HuH-7 (cell line): ENCODE data around the gene LRRC26.
"Not testable (repeated sequence)": the region's sequence is repeated elsewhere in the genome, so short reads cannot be mapped to it uniquely, and the experiment has no call there.

Experiments
- DNase-seq: peaks from one replicate; pipeline ENCODE4 v3.0.0; 2011; ENCODE audit warnings: low spot score

The LRRC26 gene

DNA sequence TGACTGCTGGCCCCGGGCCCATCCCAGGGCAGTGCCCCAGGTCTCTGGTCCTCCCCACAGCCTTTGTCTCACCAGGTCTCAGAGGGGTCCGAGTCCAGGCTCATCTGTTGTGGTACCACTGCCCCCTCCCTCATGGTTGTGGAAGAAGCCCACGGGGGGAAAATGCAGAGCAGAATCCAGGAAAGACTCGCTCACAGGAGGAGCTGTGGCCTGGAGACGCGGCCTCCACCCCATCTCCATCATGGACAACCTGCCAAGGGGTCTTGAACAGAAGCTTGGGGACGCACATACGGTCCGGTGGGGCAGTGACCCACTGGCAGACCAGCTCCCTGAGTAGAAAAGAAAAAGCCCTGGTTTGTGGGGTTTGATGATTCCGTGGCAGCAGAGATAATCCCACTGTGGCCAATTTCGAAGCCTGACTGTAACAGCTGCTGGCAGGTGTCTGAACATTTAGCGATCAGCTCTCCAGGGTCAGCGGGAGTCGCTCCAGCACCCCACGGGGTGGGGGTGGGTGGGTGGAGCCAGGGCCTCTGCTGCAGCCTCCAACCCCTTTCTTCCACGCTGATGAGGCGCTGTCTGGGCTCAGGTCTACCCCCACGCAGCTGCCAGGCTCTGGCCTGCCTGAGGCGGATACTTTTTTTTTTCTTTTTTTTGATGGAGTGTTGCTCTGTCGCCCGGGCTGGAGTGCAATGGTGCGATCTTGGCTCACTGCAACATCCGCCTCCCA is 32.8 kb downstream of the LRRC26 start:
- no peak for DNase-seq

DNA sequence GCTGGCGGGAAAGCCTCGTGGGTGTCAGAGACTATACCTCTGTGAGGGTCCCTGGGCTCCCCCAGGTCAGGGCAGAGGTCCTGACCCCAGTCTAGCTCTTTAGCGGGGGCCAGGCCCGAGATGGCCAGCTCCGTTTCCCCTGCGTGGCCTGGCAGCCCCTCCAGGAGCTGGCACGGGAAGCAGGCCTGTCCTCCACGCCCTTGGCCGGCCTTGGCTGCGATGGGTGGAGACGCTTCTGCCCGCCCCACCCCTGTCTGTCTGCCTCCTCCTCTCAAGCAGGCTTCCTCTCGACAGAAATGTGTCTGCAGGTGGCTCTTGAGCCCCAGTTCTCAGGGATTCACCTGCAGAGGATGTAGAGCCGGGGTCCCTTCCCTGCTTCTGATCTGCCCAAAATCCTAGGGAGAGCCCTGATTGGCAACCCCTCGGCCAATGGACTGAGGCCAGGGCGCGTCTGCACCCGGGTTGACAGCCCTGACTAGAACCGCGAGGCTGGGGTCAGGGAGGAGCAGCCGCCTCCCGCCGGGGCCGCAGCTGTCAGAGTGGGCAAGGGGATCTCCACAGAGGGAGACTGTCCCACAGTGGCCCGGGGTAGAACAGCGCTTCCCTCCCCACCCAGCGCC is 33.5 kb downstream of the LRRC26 start:
- no peak for DNase-seq

DNA sequence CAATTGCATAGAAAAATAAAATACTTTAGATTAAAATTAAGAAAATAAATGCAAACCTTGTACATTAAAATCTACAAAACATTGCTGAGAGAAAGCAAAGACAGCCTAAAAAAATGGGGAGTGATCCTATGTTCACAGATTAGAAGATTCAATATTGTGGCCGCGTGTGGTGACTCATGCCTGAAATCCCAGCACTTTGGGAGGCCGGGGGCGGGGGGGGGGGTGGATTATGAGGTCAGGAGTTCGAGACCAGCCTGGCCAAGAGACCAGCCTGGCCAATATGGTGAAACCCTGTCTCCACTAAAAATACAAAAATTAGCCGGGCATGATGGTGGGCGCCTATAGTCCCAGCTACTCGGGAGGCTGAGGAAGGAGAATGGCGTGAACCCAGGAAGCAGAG is 34.7 kb downstream of the LRRC26 start:
- not testable (repeated sequence) for DNase-seq

DNA sequence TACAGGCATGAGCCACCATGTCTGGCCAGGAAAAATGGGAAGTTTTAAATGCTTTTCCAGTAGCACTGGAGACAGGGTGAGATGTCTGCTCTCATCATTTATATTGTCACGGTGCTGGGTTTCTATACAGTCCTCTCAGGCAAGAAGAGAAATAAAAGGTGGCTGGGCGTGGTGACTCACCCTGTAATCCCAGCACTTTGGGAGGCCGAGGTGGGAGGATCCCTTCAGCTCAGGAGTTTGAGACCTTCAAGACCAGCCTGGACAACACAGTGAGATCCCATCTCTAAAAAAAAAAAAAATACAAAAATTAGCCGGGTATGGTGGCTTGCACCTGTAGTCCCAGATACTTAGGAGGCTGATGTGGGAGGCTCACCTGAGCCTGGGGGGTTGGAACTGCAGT is 35.7 kb downstream of the LRRC26 start:
- no peak for DNase-seq

DNA sequence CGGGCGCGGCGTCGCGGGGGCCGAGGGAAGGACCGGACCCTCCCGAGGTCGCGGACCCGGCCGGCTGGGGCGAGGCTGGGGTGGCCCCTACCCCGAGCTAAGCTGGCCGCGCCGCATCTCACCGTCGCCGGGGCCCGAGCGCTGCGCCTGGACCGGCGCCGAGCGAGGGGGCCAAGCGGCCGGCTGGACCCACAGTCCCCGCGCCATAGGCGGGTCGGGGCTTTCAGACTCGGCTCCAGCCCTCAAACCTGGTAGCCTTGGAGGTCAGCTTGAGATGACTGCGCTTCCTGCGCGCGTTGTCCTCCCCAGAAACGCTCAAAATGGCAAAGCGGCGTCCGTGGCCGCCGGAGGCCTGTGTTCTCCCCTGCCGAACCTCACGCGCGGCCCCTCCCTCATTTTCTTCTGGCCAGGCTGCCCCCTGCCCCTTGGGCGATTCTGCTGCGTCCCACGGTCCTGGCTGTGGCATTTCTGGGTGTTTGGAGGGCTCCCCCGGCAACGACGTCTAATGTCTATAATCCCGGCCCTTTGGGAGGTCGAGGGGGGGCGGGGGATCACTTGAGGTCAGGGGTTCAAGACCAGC is 39.6 kb downstream of the LRRC26 start:
- no peak for DNase-seq

DNA sequence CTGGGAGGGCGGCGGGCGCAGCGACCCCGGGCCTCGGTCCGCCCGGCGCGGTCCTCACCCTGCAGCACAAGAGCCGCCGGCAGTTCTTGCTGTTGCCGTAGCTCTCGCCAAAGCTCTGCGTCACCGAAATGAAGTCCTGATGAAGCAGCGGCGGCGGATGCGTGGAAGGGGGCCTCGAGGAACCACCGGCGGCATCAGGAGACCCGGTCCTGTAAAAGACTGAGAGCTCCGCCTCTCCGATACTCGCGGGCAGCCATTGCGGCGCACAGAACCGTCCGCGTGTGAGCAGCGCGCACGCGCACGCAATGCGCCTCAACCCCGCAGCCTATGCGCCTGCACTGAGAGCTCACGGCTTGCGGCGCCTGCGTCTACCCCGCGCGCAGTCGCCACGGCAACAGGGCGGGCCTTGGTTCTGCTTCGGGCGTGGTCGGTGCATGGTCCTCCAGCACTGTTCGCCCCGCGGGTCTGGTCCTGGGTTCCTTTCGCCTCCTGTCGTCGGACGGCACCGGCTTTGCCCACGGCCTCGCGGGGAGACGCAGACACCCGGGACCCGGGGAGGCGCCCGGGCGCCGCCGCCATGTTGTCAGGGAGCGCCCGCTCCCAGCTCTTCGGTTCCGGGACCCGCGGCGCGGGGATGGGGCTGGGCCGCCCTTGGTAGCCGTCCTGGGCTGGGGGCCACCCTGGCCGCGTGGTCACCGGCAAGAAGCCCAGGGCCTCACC is 40.2 kb downstream of the LRRC26 start:
- DNase-seq = peak; percentile 97

DNA sequence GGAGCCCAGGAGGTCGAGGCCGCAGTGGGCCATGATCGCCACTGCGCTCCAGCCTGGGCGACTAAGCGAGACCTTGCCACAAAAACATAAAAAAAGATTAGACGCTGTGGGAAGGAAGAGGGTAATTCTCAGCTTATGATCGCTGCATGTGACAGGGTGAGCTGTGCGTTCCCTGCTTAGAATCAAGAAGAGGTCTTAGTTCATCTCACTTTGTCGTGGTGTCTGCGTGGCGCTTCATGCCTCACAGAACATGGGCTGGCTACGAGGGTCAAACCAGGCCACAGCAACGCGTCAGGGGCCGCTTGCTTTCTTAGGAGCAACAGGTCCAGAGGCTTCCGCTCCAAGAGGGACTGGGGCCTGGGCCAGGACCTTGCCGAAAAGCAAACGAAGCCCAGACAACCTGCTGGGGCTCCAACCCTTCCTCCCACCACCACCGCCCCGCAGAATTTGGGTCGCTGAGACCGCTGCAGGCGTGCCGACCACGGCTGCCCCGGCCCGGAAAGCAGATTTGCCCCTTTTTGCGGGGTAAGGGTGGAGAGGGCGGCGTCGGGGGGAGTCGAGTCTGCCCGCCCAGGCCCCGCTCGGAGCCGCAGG is 40.9 kb downstream of the LRRC26 start:
- DNase-seq = no peak

DNA sequence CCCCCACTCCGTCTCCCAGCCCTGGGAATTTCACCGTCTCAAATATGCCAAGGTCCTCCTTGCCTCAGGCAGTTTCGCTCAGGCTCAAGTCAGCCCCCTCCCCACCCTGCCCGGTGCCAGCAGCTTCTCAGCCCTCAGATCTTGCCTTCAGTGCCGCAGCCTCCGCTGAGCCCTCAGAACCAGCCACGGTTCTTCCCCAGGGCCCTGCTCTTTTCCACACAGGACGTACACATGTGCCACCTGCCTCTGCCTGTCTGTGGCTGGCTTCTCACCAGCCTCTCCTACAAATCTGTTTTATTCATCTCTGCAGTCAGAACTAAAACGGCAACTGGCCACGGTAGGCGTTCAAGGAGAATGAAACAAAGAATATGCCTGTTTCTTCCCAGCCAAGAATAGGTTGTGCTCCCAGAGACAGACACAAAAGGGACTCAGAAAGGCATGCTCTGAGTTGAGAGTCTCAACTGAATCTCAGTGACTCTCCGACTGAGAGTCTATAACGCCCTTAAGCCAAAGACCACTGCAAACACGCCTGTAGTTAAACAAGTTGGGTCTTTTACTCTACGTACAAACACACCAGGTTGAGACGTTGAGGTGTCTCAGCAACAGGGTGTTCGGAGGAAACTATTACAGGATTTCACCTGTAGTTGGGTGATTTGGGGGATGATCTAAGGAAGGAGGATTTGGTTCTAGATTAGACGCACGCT is 41.5 kb downstream of the LRRC26 start:
- DNase-seq = no peak

DNA sequence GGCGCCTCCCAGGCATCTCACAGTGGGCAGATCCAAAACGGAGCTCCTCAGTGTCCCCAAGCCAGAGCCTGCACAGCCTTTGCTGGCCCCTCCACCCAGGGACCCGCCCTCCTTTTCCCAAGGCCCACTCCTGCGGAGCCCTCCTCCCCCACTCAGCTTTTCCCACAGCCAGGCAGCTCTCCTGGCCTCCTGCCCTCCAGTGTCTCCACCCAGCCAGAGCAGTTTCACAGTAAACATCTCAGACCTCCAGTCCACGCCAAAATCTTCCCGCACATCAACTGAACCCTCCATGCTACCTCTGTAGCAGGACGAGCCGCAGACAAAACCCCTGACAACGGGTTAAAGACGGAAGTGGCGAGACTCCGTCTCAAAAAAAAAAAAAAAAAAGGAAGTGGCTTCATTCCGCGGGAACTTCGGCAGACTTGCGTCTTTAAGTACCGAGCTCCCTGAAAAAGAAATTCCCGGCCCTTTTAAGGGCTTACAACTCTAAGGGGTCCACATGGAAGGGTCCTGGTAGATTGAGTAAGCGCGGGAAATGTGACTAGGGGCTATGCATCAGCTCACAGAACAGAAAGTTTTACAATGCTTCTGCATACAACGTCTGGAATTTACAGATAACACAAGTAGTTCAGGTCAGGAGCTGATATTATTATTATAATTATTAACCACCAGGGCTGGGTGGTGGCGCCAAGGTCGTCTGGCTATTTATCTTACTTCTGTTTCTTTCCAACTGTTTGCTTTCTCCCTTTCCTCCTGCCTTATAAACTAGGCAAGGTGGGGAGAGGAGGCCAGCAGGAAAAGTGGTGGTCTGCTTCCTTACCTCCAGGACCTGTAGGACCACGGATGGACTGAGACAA is 42.3 kb downstream of the LRRC26 start:
- no peak for DNase-seq

DNA sequence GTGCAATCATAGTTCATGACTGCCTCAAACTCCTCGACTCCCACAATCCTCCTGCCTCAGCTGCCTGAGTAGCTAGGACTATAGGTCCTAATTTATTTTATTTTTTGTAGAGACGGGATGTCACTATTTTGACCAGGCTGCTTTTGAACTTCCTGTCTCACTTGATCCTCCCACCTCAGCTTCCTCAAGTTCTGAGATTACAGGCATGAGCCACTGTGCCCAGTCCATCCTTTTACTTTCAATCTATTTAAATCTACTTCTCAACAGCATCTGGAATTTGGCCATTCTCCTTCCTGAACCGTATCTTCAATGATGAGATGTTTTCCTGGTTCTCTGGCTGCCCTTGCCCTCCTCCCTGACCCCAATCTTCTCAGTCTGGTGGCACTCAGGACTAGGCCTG is 43.1 kb downstream of the LRRC26 start:
- DNase-seq = no peak

DNA sequence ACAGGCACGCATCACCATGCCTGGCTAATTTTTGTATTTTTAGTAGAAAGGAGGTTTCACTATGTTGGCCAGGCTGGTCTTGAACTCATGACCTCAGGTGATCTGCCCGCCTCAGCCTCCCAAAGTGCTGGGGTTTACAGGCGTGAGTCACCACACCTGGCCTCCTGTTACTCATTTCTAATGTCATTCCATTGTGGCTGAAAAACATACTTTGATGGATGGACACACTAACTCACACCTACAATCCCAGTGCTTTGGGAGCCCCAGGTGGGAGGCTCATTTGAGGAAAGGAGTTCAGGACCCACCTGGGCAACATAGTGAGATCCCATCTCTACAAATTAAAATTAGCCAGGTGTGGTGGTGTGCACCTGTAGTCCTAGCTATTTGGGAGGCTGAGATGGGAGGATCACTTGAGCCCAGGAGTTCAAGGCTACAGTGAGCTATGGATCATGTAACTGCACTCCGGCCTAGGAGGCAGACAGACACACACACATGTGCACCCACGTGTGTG is 45.8 kb downstream of the LRRC26 start:
- not testable (repeated sequence) for DNase-seq

DNA sequence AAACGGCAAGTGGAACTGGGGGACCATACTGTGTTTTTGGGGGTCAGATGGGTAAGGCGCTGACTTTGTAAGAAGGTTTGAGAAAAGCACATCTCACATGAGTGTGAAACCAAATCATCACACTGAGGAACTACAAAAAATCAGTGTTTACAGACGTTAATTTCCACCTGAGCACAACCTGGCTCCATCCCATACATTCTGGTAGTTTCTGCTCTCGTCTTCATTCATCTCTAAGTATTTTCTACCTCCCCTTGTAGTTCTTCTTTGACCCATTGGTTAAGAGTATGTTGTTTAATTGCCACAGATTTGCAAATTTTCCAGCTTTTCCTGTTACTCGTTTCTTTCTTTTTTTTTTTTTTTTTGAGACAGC is 46.4 kb downstream of the LRRC26 start:
- DNase-seq = no peak

DNA sequence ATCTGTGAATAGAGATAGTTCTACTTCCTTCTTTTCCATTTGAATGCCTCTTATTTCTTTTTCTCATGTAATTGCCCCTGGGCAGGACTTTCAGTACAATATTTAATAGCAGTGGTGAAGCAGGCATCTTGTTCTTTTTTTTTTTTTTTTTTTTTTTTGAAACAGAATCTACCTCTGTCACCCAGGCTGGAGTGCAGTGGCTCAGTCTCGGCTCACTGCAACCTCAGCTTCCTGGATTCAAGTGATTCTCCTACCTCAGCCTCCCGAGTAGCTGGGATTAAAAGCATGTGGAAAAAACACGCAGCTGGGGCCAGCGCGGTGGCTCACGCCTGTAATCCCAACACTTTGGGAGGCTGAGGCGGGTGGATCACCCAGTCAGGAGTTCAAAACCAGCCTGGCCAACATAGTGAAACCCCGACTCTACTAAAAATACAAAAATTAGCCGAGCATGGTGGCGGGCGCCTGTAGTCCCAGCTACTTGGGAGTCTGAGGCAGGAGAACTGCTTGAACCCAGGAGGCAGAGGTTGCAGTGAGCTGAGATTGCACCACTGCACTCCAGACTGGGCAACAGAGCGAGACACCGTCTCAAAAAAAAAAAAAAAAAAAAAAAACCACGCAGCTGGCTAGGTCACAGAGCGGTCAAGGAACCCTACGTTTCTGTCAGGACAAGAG is 46.9 kb downstream of the LRRC26 start:
- not testable (repeated sequence) for DNase-seq

DNA sequence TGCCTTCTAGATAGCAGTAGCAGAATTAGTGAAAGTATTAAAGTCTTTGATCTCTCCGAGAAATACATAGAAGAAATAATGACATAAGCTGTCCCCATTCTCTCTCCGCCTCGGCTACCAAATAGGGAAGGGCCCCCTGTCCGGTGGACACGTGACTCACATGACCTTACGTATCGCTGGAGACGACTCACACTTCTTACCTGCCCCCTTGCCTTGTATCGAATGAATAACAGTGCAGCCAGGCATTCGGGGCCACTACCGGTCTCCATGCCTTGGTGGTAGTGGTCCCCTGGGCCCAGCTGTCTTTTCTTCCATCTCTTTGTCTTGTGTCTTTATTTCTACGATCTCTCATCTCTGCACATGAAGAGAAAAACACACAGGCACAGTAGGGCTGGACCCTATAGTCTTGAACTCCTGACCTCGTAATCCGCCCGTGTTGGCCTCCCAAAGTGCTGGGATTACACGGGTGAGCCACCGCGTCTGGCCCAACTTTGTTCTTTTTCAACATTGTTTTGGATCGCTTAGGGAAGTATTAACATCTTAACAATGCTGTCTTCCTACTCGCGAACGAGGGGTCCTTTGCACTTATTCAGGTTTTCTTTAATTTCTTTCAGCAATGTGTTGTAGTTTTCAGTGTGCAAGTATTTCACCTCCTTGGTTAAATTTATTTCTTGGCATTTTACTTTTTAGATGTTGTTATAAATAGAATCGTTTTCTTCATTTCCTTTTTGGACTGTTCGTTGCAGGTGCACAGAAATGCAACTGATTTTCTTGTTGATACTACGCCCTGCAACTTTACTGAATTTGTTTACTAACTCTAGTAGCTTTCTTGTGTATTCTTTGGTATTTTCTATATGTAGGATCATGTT is 47.7 kb downstream of the LRRC26 start:
- not testable (repeated sequence) for DNase-seq
